ENCODE data around the gene PKIB. TPM values are rescaled to one million over a fixed set of nuclear protein-coding genes. Genes with fewer than 3 reads are reported as not detected.

Gene PKIB
- total and polyA plus RNA-seq, 4 donors: 2.5 to 5.1 (median 3.0) TPM

- Histone ChIP-seq H3K9me3 (ENCODE audit: control insufficient read depth in 4 of 4, low read length in 3 of 4) (no peaks in the 10 kb centered on the region), H3K27ac (ENCODE audit: low read depth in 1 of 2, low read length in 2 of 2) (no peak overlapping the region), H3K4me1 (ENCODE audit: control insufficient read depth in 4 of 4, insufficient read depth in 4 of 4, low read length in 3 of 4) (no peaks in the 10 kb centered on the region), H3K9ac (ENCODE audit: low read depth in 1 of 2, low read length in 2 of 2) (no peak overlapping the region), H3K36me3 (ENCODE audit: control insufficient read depth in 4 of 4, insufficient read depth in 3 of 4, low read depth in 1 of 4, low read length in 3 of 4) (no peaks in the 10 kb centered on the region), H3K4me3 (ENCODE audit: low read depth in 1 of 3, low read length in 3 of 3) (no peak overlapping the region), H3K27me3 (ENCODE audit: control insufficient read depth in 4 of 4, insufficient read depth in 4 of 4, low read length in 3 of 4) (no peaks in the 10 kb centered on the region)
- TF ChIP-seq TAF1 (conservative IDR thresholded peaks at IDR 0.05) (no peak), HNF4G (IDR thresholded peaks at IDR 0.05) (no peak), YY1 (IDR thresholded peaks at IDR 0.05) (no peak), SP1 (IDR thresholded peaks at IDR 0.05) (no peak), RXRA (IDR thresholded peaks at IDR 0.05) (no peak), CTCF (IDR thresholded peaks at IDR 0.05; ENCODE audit: low read depth, low read length, missing input control) (no peak), ATF3 (IDR thresholded peaks at IDR 0.05) (no peak), GABPA (IDR thresholded peaks at IDR 0.05 in 1 of 2, conservative IDR thresholded peaks at IDR 0.05 in 1 of 2) (no peak), HNF4A (conservative IDR thresholded peaks at IDR 0.05) (no peak), RAD21 (IDR thresholded peaks at IDR 0.05) (no peak), FOXA1 (IDR thresholded peaks at IDR 0.05) (no peak), EGR1 (IDR thresholded peaks at IDR 0.05; ENCODE audit: low read depth in 2 of 2) (no peak), ZBTB33 (IDR thresholded peaks at IDR 0.05) (no peak), MAX (IDR thresholded peaks at IDR 0.05) (no peak), REST (IDR thresholded peaks at IDR 0.05) (no peak), JUND (IDR thresholded peaks at IDR 0.05) (no peak), FOXA2 (IDR thresholded peaks at IDR 0.05) (no peak), NR2F2 (IDR thresholded peaks at IDR 0.05) (no peak)
- WGBS: 96% methylated on average over 3 of the region's 3 CpGs
- DNase-seq (ENCODE audit: low spot score): no peak
Observed at GRCh38 chr6:122649701-122650100, 39.5 kb downstream of the PKIB start.
